ENCODE results near the gene SLC17A6. TPM values are rescaled to one million over a fixed set of nuclear protein-coding genes. Genes with fewer than 3 reads are reported as not detected.
A peak's percentile ranks its signal among the peaks of the same experiment; 100 is the strongest.

Gene SLC17A6
- total RNA-seq, 1 experiment from 2014 or later, result not detected

GRCh38 chr11:22426915-22427314 is 88.7 kb downstream of the SLC17A6 start:
- no peak for TF ChIP-seq EZH2 (IDR thresholded peaks at IDR 0.05; ENCODE audit: borderline replicate concordance, low read depth, low read length, poor library complexity, severe bottlenecking)
- TF ChIP-seq, protein P1, sequence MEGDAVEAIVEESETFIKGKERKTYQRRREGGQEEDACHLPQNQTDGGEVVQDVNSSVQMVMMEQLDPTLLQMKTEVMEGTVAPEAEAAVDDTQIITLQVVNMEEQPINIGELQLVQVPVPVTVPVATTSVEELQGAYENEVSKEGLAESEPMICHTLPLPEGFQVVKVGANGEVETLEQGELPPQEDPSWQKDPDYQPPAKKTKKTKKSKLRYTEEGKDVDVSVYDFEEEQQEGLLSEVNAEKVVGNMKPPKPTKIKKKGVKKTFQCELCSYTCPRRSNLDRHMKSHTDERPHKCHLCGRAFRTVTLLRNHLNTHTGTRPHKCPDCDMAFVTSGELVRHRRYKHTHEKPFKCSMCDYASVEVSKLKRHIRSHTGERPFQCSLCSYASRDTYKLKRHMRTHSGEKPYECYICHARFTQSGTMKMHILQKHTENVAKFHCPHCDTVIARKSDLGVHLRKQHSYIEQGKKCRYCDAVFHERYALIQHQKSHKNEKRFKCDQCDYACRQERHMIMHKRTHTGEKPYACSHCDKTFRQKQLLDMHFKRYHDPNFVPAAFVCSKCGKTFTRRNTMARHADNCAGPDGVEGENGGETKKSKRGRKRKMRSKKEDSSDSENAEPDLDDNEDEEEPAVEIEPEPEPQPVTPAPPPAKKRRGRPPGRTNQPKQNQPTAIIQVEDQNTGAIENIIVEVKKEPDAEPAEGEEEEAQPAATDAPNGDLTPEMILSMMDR (conservative IDR thresholded peaks at IDR 0.05; ENCODE audit: low read depth, low read length), result peak; percentile 41; the same call in 1 of the 2 replicates
- H3K4me3 ChIP-seq (ENCODE audit: low read depth, low read length, poor library complexity, severe bottlenecking), result no peak overlapping the region
- no peaks in the 10 kb centered on the region for H3K27me3 ChIP-seq (replicated peaks; ENCODE audit: insufficient read depth, low read depth, low read length, poor library complexity)
- intact Hi-C loops (cut with micrococcal nuclease; ENCODE audit: unreplicated experiment), result loop anchor here (5.0 kb wide), 1 partner anchor 115 kb away; no protein-coding TSS in a partner anchor
- BruUV-seq (replicated peaks), result no TSS peak
- H3K27ac ChIP-seq (ENCODE audit: low read depth, low read length, poor library complexity, severe bottlenecking), result no peak overlapping the region
- H3K9me3 ChIP-seq (ENCODE audit: low read depth, low read length, poor library complexity, severe bottlenecking), result no peaks in the 10 kb centered on the region
- ChIA-PET CTCF (no interaction called here), POLR2A (ENCODE audit: low non-redundant PET) (no interaction called here)
- peak; percentile 15 for DNase-seq (ENCODE audit: low spot score)
- H3K36me3 ChIP-seq (ENCODE audit: insufficient read depth, low read length, poor library complexity, severe bottlenecking), result no peaks in the 10 kb centered on the region
- no peaks in the 10 kb centered on the region for H3K4me1 ChIP-seq (ENCODE audit: insufficient read depth, low read length, poor library complexity, severe bottlenecking)

Other genes with a start within 250 kb of the SLC17A6 start
- 3.7 and 3.8 TPM in 2 replicates for gene ANO5, start 145.3 kb upstream of the SLC17A6 start, total RNA-seq (2021)